ENCODE data around the gene ATP8B3.

ATP8B3 gene

DNA sequence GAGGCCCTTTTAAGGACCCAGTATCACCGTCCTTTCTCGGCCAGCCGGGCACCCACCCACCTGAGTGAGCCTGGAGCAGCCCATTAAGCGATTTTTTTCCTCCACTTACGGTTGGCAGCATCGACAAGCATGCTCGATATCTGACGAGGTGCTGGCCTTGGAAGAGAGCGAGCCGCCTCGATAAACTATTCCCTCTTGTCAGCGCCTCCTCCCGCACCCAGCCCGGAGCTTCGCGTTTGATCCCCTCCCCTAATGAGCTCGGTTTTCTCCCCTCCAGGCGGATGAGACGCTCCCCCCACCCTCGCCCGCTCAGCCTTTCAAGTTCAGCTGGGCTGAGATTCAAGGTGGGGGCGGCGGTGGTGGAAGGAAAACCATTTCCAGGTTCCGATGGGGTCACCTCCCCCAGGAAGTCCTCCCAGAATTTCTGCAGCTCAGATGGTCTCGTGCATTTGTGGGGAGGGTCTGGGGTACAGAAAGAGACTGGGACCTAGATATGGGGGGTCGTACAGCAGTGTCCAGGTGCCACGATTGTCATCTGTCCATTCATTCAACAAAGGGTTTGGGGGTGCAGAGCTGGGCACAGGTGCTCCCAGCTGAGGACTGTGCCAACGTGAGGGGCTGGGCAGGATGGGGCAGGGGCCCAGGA is 77.6 kb downstream of the ATP8B3 start:
- DNase-seq, result no peak
